ENCODE results near the gene ZFP62.
"Not testable (repeated sequence)": the region's sequence is repeated elsewhere in the genome, so short reads cannot be mapped to it uniquely, and the experiment has no call there.

ZFP62 gene

GRCh38 chr5:180860887-180861822 is at the start of gene ZFP62:
ZFP62 (minus strand) TSS chr5:180861276; CDS start chr5:180861219, 57 bp downstream.
- peak; percentile 67 to 78 (median 71) for DNase-seq (ENCODE audit: low read depth in 3 of 3)

- DNase-seq (ENCODE audit: low read depth in 3 of 3), result no peak
These were observed 49.7 kb upstream of the ZFP62 start for GRCh38 chr5:180910735-180911134.

DNA sequence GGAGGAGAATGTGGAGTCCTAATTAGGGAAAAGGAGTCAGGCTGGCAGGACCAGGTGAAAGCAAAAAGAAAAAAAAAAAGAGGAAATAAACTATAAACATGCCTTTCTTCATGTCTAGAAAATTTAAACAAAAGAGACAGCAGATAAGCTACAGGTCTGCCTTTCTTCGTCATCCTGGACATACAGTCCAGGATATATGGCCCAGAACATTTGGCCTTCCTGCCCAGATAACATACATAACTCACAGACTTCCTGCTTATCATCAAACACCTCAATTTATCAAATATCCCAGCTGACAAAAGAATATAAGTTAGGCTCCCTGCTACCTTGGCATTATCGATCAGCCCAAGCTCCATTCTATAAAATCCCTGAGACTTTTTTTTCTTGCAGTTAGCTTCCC is 49.1 kb upstream of the ZFP62 start:
- DNase-seq (ENCODE audit: low read depth in 3 of 3), result no peak

DNA sequence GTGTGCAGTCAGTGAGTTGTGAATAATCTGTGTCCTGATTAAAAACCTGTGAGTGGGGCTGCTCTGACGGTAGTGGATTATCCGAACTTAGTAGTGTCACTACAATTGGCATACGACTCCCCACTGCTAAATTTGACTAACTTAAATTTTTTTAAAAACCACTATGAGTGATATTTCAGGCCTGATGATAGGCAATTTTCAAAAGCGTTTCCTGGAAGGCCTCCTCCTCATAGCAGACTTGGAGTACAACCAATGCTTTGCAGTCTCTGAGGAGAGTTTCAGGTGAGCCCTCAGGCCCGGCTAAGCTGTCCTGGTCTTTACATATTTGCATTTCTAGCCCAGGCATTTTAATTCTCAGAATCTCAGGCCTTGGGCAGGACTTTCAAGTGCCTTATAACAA is 48.7 kb upstream of the ZFP62 start:
- DNase-seq (ENCODE audit: low read depth in 3 of 3), result no peak

GRCh38 chr5:180908998-180909731 is 48.1 kb upstream of the ZFP62 start:
- no peak for DNase-seq (ENCODE audit: low read depth in 3 of 3)

DNA sequence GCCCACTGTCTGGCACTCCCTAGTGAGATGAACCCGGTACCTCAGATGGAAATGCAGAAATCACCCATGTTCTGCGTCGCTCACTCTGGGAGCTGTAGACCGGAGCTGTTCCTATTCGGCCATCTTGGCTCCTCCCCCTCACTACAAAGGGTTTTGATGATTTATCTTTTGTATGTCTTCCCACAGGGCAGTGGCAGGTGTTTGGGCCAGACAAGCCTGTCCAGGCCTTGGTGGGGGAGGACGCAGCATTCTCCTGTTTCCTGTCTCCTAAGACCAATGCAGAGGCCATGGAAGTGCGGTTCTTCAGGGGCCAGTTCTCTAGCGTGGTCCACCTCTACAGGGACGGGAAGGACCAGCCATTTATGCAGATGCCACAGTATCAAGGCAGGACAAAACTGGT is 47.3 kb upstream of the ZFP62 start:
- no peak for DNase-seq (ENCODE audit: low read depth in 3 of 3)

DNA sequence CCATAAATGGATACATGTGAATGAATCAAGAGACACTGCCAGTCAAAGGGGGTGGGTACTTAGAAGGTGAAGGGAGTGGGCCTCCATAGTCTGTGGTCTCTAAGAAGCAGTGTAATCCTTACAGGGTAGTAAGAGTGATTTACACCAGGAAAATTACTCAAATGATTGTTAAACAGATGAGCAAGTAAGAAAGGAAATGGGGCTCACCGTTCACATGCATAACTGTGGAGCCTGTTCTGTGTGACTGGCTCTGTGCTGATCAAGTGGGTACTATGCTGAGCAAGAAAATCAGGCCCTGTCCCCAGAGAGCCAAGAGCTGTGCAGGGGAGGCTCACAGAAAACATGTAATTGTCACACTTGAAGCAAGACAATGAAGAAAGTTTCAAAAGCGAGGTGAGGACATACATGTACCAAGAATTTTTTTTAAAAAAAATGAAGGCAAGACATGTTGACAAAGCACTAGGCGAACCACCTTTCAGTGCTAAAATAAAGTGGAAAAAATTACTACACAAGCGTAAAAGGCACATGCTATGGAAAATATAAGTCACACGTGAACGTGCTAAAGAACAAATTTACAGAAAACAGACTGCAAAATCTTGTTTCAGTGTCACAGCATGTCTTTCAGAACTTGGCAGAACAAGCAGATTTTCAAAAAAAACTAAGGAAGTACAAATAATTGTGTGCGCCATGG is 40.4 kb upstream of the ZFP62 start:
- no peak for DNase-seq (ENCODE audit: low read depth in 3 of 3)

DNA sequence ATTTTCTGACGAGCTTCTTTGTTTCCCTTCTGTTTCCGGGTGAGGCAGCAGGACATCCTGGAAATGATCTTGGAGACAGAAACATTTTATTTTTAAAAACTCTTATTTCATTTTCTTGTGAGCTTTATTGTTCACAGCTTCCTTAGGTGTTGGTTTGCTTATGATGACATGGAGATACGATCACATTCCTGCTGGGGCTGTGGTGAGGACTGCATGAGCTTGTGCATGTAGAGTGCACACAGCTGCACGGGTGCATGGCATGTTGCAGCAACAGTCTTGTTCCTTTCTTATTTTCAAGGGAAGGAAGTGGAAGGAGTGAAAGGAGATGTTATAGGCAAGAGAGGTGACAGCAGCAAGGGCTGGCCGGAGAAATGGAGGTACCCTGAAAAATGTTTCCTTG is 39.1 kb upstream of the ZFP62 start:
- DNase-seq (ENCODE audit: low read depth in 3 of 3), result no peak

- DNase-seq (ENCODE audit: low read depth in 3 of 3), result no peak
These were observed 37.7 kb upstream of the ZFP62 start, which contains the start of gene BTNL8 for GRCh38 chr5:180898621-180899246. BTNL8 (plus strand) TSS chr5:180899159; CDS start chr5:180899311, 152 bp downstream.

GRCh38 chr5:180895330-180895729 is 34.3 kb upstream of the ZFP62 start:
- DNase-seq (ENCODE audit: low read depth in 3 of 3), result not testable (repeated sequence)

- DNase-seq (ENCODE audit: low read depth in 3 of 3), result no peak
These were observed 28.3 kb upstream of the ZFP62 start for GRCh38 chr5:180889381-180889780.

GRCh38 chr5:180885845-180886529 is 24.9 kb upstream of the ZFP62 start:
- not testable (repeated sequence) for DNase-seq (ENCODE audit: low read depth in 3 of 3)

- no peak for DNase-seq (ENCODE audit: low read depth in 3 of 3)
These were observed 14.9 kb upstream of the ZFP62 start for GRCh38 chr5:180875860-180876426.

GRCh38 chr5:180874804-180875582 is 13.9 kb upstream of the ZFP62 start:
- no peak for DNase-seq (ENCODE audit: low read depth in 3 of 3)

DNA sequence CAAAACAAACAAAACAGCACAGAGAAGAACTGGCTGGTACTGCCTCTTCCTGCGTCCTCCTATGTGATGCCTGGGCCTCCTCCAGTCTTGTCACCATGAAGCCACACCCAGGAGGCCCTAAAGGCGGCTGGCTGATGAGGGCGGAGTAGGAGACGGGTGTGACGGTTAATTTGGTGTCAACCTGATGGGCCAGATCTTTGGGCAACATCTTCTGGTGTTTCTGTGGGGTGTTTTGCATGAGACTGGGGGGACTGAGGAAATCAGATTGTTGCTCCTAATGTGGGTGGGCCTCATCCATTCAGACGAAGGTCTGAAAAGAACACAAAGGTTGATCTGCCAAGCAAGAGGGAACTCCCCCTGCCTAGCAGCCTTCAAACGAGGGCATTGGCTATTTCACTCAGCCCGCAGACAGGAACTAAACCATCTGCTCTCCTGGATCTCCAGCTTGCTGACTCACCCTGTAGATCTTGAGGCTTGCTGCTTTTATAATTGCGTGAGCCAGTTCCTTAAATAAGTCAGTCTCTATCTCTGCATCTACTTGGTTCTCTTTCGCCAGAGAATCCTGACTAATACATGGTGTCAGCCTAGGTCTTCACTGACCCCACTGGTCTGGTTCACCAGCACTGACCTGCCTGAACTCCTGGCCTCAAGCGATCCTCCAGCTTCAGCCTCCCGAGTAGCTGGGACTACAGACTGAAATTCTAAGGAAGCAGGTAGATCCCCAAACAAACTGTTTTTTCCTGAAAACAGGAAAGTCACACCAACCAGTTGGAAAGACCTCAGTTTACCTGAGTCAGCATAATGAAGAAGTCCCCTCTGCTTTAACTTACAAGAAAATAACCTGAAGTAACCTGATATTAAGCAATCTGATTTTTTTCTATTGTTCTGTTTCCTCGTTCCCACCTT is 12.8 kb upstream of the ZFP62 start:
- DNase-seq (ENCODE audit: low read depth in 3 of 3), result no peak

DNA sequence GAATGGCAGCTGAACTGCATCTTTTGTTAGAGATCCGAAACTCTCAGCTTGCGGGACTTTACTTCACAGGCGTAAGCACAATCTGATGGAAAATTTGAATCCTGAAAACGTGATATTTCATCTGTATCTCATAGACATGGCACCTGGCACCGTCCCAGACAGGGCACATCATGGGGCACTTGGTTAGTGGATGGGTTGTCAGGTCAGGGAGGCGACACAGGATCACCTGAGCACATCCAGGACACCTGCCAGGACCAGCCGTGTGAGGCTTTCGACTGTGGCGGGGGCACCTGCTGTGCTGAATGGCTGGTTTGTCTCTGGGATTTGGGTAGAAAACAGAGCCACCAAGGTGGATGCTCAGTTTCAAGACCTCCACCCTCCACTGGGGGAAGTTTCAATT is 11.3 kb upstream of the ZFP62 start:
- no peak for DNase-seq (ENCODE audit: low read depth in 3 of 3)

GRCh38 chr5:180870276-180871068 is 9.4 kb upstream of the ZFP62 start:
- no peak for DNase-seq (ENCODE audit: low read depth in 3 of 3)

DNA sequence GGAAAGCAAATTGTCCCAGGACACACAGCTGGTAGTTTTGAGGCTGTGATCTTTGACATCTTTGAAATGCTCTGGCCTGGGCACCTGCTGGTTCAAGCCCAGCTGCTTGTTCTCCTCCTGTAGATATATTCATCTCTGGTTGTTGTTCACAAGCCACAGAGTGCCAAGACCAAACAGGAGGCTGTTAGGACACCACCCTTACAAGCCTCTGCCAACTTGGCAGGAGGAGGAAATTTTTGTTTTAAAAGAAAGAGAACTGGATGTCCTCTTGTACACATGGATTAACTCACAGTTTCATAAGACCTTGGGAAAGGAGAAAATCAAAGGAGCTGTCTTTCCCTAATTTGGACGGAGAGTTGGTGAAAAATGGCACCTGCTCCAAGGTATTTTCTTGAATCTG is 8.5 kb upstream of the ZFP62 start:
- DNase-seq (ENCODE audit: low read depth in 3 of 3), result no peak

All from stimulated activated CD4-positive, alpha-beta T cell treated with anti-CD3 and anti-CD28 coated beads, TNF-alpha, amount 100 ng/mL, for 48 hours (primary cell).